ENCODE measurements around the gene SMC3. TPM values are rescaled to one million over a fixed set of nuclear protein-coding genes. Genes with fewer than 3 reads are reported as not detected.

Gene SMC3
- polyA plus RNA-seq, 2 of the 4 experiments (the other 2 are of a cell fraction): 59.5 to 60.5 TPM

- ChIA-PET CTCF (interaction anchor here (0.8 to 1.6 kb wide), 3 partner anchors 10 to 13 kb away, joined by 3 to 6 read pairs (median 4); no protein-coding TSS in a partner anchor), POLR2A (no interaction called here)
- 88% methylated on average over 2 of the region's 2 CpGs for WGBS (ENCODE audit: missing lambda C conversion rate)
- Histone ChIP-seq H3K4me1 (peaks cover 42% of the 10 kb centered on the region), H3K27ac (peak overlapping the region in 1 of 2 experiments; percentile 47; a peak in 2 of 6 replicates), H3K4me2 (no peak overlapping the region), H3K4me3 (no peak overlapping the region), H3K9me3 (no peaks in the 10 kb centered on the region)
- TF ChIP-seq ZFP36 (IDR thresholded peaks at IDR 0.05; ENCODE audit: borderline replicate concordance, partially characterized antibody): peak; percentile 87
- peak; percentile 38; the same call in 1 of the 2 replicates for TF ChIP-seq HOXA7 (CRISPR knock-in tag; IDR thresholded peaks at IDR 0.05)
- TF ChIP-seq CBX8 (IDR thresholded peaks at IDR 0.05): no peak
- TF ChIP-seq RAD21 (conservative IDR thresholded peaks at IDR 0.05 in 1 of 2, IDR thresholded peaks at IDR 0.05 in 1 of 2): no peak
- FAIRE-seq (no peak), DNase-seq (ENCODE audit: low read depth in 1 of 2, low spot score in 1 of 2) (no peak), ATAC-seq (no peak)
Measured at GRCh38 chr10:110534571-110534970, 32.9 kb upstream of the SMC3 start.

GRCh38 chr10:110535958-110536891 is 31.3 kb upstream of the SMC3 start:
- Histone ChIP-seq H3K4me1 (peaks cover 37% of the 10 kb centered on the region), H3K27ac (peak overlapping the region; percentile 45 to 71; a peak in 4 of 6 replicates), H3K9me3 (no peaks in the 10 kb centered on the region), H3K4me2 (peak overlapping the region; percentile 47), H3K4me3 (no peak overlapping the region)
- POLR2A ChIA-PET: no interaction called here
- FAIRE-seq (no peak), ATAC-seq (peak; percentile 31 to 32; a peak in 4 of 6 replicates), DNase-seq (ENCODE audit: low read depth in 1 of 2, low spot score in 1 of 2) (no peak)
- no peak for TF ChIP-seq ZSCAN20 (CRISPR knock-in tag; IDR thresholded peaks at IDR 0.05)
- peak; percentile 14; the same call in 2 of the 3 replicates for TF ChIP-seq CTCF (IDR thresholded peaks at IDR 0.05)
- peak; percentile 37; the same call in 2 of the 3 replicates for TF ChIP-seq SMC3 (IDR thresholded peaks at IDR 0.05)
- TF ChIP-seq RFX5 (IDR thresholded peaks at IDR 0.05): no peak
- TF ChIP-seq RAD21 (conservative IDR thresholded peaks at IDR 0.05 in 1 of 2, IDR thresholded peaks at IDR 0.05 in 1 of 2): peak; percentile 46 to 70
- WGBS (ENCODE audit: missing lambda C conversion rate): 48% methylated on average over 11 of the region's 12 CpGs
- CTCF ChIA-PET: interaction anchor here (1.3 kb wide), 1 partner anchor 10 kb away, joined by 6 read pairs; no protein-coding TSS in a partner anchor

GRCh38 chr10:110539091-110539490 is 28.4 kb upstream of the SMC3 start:
- peaks cover 21% of the 10 kb centered on the region for H3K4me1 ChIP-seq
- no peak for TF ChIP-seq SREBF2 (IDR thresholded peaks at IDR 0.05)
- TF ChIP-seq REST (IDR thresholded peaks at IDR 0.05): no peak
- TF ChIP-seq MAX (IDR thresholded peaks at IDR 0.05): no peak
- TF ChIP-seq RCOR1 (IDR thresholded peaks at IDR 0.05; ENCODE audit: low read depth, low read length): no peak
- no peak for TF ChIP-seq GATA3 (IDR thresholded peaks at IDR 0.05; ENCODE audit: borderline replicate concordance)
- TF ChIP-seq MAFK (IDR thresholded peaks at IDR 0.05; ENCODE audit: partially characterized antibody): no peak
- TF ChIP-seq ZSCAN20 (CRISPR knock-in tag; IDR thresholded peaks at IDR 0.05): no peak
- no peak for TF ChIP-seq ZNF302 (CRISPR knock-in tag; IDR thresholded peaks at IDR 0.05)
- no peak for TF ChIP-seq RNF2 (IDR thresholded peaks at IDR 0.05; ENCODE audit: borderline replicate concordance, low read depth)
- no peak for TF ChIP-seq NPAS2 (CRISPR knock-in tag; IDR thresholded peaks at IDR 0.05; ENCODE audit: borderline replicate concordance)
- no peak for TF ChIP-seq MAZ (IDR thresholded peaks at IDR 0.05; ENCODE audit: borderline replicate concordance, low read depth, low read length)
- TF ChIP-seq TP53 (CRISPR knock-in tag; IDR thresholded peaks at IDR 0.05): no peak
- no peak for TF ChIP-seq EP300 (IDR thresholded peaks at IDR 0.05)
- FAIRE-seq (no peak), DNase-seq (ENCODE audit: low read depth in 1 of 2, low spot score in 1 of 2) (no peak), ATAC-seq (no peak; a peak in 1 of 6 replicates)
- H3K4me3 ChIP-seq: no peak overlapping the region
- CTCF ChIA-PET: interaction anchor here (1.5 to 2.6 kb wide), 3 partner anchors 8 to 185 kb away, joined by 5 to 10 read pairs (median 7); no protein-coding TSS in a partner anchor
- H3K9me3 ChIP-seq: no peaks in the 10 kb centered on the region
- POLR2A ChIA-PET: no interaction called here
- no peak overlapping the region for H3K4me2 ChIP-seq
- H3K27ac ChIP-seq: peak overlapping the region in 1 of 2 experiments; percentile 58; a peak in 3 of 6 replicates
- WGBS (ENCODE audit: missing lambda C conversion rate): 84% methylated on average over 4 of the region's 4 CpGs
